CD4-positive, alpha-beta T cell treated with Interleukin-15 for 1 hour (primary cell): Measurements from ENCODE around the gene KIR2DL1.
A peak's percentile ranks its signal among the peaks of the same experiment; 100 is the strongest.
"Not testable (repeated sequence)": the region's sequence is repeated elsewhere in the genome, so short reads cannot be mapped to it uniquely, and the experiment has no call there.

Source experiments
- DNase-seq: peaks from one replicate; pipeline ENCODE4 v3.0.0-alpha.2; 2020

KIR2DL1 gene

DNA sequence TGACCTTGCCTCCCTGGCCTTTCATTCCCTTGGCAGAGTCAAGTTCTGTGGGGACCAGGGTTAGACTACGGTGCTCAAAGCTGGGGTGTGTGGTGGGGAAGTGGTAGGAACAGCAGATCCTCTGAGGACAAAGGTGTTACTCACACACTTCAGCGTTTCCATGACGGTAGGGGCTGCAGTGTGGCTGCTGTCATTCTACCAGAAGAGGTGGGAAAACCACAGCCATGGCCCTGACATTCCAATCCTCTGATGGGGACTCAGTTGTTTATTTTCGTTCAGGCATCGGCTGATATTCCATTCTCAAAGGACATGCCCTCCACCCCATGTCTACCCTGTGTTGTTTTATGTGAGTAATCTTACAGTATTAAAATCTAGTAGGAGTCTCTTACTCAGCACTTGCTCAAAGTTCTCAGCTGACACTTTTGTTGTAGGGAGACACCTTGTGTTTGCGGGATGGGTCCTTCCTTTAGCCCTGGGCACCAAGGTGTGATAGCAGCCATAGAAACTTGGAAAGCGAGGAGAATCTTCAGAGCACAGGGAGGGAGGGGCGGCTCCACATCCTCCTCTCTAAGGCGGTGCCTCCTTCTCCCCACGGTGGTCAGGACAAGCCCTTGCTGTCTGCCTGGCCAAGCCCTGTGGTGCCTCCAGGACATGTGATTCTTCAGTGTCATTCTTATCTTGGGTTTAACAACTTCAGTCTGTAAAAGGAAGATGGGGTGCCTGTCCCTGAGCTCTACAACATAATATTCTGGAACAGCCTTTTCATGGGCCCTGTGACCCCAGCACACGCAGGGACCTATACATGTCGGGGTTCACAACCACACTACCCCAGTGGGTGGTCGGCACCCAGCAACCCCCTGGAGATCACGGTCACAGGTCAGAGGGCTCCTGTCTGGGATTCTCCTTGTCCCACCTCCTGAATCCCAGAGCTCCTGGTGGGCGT, 1.7 kb downstream of the KIR2DL1 start:
- not testable (repeated sequence) for DNase-seq

DNA sequence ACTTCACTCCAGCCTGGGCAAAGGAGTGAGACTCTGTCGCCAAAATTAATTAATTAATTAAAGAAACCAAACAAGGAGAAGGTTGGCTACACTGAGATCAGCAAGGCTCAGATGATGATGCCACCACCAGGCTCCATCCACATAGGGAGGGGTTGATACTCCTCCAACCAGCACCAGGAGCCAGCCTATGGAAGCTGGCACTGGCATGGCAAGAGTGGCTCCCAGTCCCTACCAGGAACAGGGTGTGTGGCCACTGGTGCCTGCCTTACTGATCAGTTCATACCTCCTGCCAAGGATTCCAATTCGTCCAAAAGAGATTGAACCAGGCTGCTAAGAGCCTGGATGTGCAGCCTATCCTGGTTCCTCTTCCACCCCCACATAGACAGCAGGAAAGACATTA, 3.1 kb downstream of the KIR2DL1 start:
- DNase-seq = not testable (repeated sequence)

DNA sequence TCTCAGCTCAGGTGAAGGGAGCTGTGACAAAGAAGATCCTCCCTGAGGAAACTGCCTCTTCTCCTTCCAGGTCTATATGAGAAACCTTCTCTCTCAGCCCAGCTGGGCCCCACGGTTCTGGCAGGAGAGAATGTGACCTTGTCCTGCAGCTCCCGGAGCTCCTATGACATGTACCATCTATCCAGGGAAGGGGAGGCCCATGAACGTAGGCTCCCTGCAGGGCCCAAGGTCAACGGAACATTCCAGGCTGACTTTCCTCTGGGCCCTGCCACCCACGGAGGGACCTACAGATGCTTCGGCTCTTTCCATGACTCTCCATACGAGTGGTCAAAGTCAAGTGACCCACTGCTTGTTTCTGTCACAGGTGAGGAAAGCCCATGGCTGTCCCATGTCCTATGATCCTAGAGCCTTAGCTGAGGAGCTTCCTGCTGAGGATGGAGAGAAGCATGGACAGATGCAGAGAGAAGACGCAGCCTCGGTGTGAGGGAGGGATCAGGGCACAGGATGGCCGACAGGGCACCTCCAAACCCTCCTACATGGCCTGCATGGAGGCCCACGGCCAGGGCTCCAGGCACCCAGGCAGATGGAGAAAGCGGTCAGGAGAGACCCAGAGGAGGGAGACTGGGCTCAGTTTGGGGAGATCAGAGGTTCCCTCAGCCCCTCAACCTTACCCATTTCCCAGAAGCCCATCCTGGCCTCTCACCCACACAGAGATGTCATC, 5.7 kb downstream of the KIR2DL1 start:
- DNase-seq = not testable (repeated sequence)

DNA sequence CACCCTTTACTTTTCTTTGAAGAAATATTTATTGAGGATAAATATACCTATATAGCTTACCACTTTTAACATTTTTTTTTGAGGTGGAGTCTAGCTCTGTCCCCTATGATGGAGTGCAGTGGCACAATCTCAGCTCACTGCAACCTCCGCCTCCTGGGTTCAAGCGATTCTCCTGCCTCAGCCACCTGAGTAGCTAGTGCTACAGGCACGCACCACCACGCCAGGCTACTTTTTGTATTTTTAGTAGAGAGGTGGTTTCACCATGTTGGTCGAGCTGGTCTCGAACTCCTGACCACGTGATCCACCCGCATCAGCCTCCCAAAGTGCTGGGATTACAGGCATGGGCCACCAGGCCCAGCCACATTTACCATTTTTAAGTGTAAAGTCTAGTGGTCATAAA, 6.2 kb downstream of the KIR2DL1 start:
- not testable (repeated sequence) for DNase-seq

DNA sequence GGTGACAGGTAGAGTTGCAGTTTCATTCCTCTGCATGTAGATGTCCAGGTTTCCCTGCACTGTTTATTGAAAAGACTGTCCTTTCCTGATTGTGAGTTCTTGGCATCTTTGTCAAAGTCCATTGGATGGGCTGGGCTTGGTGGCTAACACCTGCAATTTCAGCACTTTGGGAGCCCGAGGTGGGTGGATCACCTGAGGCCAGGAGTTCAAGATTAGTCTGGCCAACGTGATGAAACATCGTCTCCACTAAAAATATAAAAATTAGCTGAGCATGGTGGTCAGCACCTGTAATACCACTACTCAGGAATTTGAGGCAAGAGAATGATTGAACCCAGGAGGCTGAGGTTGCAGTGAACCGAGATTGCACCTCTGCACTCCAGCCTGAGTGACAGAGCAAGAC, 8.3 kb downstream of the KIR2DL1 start:
- not testable (repeated sequence) for DNase-seq

DNA sequence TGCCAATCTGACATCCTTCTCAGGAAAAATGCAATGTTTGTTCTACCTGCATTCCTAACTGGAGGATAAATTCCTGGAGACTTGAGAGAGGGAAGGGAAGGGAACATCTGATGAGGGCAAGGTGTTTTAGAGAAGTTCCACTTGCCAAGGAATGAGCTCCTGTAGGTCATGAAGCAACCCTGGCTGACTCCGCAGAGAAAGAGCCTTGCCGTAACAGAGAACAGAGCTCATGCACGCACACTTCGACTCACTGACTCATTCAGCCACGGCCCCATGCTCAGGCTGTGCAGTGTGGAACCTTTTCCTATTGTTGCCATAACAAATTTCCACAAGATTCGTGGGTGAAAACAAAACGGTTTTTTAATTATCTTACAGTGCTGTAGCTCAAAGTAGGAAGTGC, 9.3 kb downstream of the KIR2DL1 start:
- DNase-seq = peak; percentile 66

DNA sequence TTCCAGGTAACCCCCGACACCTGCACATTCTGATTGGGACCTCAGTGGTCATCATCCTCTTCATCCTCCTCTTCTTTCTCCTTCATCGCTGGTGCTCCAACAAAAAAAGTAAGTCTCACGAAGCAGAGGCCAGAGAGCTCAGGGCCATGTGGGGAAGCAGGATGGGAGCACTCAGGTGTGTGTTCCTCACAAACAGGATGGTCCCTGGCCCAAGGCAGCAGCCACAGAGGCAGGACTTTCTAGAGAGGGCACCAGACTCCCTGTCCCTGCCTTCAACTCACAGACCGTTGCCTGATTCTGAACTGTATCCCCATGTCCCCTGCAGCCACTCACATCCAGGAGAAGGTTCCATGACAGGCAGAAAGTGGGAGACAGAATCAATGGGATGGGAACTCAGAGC, 13.3 kb downstream of the KIR2DL1 start:
- not testable (repeated sequence) for DNase-seq

DNA sequence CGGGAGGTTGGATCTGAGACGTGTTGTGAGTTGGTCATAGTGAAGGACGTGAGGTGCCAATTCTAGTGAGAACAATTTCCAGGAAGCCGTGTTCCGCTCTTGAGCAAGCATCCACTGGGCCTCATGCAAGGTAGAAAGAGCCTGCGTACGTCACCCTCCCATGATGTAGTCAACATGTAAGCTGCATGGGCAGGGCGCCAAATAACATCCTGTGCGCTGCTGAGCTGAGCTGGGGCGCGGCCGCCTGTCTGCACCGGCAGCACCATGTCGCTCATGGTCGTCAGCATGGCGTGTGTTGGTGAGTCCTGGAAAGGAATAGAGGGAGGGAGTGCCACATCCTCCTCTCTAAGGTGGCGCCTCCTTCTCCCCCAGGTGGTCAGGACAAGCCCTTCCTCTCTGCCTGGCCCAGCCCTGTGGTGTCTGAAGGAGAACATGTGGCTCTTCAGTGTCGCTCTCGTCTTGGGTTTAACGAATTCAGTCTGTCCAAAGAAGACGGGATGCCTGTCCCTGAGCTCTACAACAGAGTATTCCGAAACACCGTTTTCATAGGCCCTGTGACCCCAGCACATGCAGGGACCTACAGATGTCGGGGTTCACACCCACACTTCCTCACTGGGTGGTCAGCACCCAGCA, 16.6 kb downstream of the KIR2DL1 start:
- DNase-seq = not testable (repeated sequence)

DNA sequence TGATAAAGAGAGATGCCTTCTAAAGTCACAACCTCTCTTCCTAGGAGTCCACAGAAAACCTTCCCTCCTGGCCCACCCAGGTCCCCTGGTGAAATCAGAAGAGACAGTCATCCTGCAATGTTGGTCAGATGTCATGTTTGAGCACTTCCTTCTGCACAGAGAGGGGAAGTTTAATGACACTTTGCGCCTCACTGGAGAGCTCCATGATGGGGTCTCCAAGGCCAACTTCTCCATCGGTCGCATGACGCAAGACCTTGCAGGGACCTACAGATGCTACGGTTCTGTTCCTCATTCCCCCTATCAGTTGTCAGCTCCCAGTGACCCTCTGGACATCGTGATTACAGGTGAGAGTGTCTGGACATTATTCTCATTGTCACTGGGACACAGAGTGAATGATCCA, 18.6 kb downstream of the KIR2DL1 start:
- DNase-seq = peak; percentile 73

DNA sequence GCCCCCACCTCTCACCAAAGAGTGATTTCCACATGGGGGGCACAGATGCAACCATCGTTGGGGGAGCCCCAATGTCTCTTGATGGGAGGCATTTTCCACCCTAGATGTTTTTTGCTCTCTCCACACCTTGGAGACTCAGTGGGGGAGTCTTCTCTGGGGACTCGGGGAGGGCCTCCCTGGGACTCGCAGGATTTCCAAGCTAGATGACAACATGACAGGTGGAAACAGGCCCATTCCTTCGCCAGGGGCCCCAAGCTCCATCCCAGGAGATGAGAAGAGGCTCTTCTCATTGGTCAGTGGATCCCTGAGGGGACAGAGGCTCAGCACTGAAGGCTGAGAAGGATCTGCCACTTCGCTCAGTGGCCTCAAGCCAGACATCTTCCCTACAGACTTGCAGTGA, 21.1 kb downstream of the KIR2DL1 start:
- no peak for DNase-seq

DNA sequence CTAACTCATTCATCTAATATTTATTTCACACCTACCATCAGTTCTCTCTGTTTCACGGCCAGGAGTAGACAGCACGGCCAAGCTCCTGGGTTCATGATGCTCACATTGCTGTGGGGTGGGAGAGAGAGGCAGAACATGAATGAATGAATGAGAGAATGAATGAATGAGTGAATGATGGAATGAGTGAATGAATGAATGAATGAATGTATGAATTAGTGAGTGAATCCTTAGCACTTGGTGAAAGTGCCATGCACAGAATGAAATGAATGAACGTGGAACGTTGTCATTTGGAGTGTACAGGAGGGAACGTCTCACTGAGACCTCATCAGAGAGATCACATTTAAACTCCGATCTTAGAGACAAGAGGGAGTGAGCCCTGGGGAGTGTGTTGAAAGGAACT, 21.9 kb downstream of the KIR2DL1 start:
- no peak for DNase-seq

DNA sequence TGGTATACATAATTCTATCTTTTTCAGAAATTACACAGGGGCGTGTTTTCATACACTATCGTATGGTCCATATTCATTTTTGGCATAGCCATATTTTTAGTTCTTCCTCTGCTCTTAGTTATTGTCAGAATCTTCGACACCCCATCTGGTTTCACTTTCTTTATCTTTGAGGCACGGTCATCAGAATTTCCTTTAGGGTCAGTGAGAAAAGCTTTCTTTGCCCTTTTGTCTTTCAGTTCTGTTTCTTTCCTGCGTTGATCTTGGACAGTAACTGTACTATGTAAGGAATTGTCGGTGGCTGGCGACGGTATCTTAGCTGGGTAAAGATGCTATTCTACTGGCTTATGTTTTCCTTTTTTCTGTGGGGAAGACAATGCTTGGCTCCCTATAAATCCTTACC, 23.2 kb downstream of the KIR2DL1 start:
- DNase-seq = no peak

DNA sequence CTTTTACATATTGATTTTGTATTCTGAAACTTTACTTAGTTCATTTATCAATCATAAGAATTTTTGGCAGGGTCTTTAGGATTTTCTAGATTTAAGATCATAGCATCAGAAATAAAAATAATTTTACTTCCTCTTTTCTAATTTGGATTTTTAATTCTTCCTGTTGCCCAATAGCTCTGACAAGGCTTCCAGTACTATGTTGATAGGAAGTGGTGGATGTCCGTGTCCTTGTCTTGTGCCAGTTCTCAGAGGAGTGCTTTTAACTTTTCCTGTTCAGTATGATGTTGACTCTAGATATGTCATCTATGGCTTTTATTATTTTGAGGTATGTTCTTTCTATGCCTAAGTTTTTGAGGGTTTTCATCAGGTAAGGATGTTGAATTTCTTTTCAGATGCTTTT, 26.2 kb downstream of the KIR2DL1 start:
- DNase-seq = no peak

DNA sequence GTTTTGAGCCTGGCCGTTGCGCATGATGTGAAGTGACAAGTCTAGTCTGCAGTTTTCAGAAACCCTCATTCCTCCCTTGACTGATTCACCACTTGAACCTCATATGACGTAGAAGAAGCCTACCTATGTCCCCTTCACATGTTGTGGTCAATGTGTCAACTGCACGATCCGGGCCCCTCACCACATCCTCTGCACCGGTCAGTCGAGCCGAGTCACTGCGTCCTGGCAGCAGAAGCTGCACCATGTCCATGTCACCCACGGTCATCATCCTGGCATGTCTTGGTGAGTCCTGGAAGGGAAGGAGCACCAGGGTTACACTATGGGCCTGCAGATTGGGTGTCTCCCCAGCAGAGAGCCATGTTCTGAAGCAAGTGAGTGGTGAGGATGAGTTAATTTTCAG, 33.8 kb downstream of the KIR2DL1 start, which contains the start of gene KIR2DL4:
Gene KIR2DL4 (plus strand): TSS at position 201 of the 400 bp plus-strand sequence. CDS start 42 bp downstream, at position 243.
- DNase-seq = peak; percentile 41

DNA sequence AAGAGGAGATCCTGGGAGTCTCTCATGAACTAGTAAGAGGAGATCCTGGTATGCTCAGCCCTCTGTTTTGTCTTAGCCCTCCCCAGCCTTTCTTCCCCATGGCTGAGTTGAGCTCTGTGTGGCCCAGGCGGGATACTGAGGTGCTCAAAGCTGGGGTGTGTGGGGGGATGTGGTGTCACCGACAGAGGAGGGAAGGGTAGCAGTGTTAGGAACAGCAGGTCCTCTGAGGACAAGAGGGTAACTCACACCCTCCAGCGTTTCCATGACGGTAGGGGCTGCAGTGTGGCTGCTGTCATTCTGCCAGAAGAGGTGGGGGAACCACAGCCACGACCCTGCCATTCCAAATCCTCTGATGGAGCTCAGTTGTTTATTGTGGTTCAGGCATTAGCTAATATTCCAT, 34.5 kb downstream of the KIR2DL1 start:
- DNase-seq = no peak

DNA sequence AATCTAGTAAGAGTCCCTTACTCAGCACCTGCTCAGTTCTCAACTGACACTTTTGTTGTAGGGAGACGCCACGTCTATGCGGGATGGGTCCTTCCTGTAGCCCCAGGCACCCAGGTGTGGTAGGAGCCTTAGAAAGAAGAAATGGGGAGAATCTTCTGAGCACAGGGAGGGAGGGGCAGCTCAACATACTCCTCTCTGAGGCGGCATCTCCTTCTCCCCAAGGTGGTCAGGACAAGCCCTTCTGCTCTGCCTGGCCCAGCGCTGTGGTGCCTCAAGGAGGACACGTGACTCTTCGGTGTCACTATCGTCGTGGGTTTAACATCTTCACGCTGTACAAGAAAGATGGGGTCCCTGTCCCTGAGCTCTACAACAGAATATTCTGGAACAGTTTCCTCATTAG, 35.0 kb downstream of the KIR2DL1 start:
- DNase-seq = no peak

DNA sequence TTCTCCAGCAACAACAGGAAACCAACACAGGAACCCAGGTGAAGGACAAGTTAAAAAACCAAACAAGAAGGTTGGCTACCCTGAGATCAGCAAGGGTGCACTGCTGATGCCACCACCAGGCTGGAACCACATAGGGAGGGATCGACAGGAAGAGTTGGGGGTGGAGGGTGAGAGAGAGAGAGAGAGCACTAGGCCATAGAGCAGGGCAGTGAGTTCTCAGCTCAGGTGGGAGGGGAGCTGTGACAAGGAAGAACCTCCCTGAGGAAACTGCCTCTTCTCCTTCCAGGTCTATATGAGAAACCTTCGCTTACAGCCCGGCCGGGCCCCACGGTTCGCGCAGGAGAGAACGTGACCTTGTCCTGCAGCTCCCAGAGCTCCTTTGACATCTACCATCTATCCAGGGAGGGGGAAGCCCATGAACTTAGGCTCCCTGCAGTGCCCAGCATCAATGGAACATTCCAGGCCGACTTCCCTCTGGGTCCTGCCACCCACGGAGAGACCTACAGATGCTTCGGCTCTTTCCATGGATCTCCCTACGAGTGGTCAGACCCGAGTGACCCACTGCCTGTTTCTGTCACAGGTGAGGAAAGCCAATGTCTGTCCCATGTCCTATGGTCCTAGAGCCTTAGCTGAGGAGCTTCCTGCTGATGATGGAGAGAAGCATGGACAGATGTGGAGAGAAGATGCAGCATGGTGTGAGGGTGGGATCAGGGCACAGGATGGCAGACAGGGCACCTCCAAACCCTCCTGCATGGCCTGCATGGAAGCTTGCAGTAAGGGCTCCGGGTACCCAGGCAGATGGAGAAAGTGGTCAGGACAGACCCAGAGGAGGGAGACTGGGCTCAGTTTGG, 36.3 kb downstream of the KIR2DL1 start:
- no peak for DNase-seq

DNA sequence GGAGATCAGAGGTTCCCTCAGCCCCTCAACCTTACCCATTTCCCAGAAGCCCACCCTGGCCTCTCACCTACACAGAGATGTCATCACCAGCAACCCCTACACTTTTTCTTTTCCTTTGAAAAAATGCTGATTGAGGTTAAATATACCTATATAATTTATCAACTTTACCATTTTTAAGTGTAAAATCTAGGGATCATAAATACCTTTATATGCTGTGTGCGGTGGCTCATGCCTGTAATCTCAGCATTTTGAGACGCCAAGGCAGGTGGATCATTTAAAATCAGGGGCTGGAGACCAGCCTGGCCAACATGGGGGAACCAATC, 36.9 kb downstream of the KIR2DL1 start:
- no peak for DNase-seq

DNA sequence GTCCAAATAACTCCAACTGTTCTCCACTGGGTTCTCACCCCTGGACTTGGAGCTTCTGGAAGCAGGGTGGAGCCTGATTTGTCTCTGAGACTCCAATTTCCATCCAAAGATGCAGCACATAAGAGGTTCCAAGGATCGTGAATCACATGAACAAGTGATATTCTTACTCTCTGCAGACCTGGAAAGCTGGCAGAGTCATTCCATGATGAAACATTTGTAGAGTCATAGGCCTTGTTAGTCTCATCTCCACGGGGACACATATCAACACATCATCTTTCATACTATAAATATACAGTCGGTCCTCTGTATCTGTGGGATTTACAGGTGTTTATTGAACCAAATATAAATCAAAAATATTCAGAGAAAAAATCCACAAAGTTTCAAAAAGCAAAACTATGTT, 45.0 kb downstream of the KIR2DL1 start:
- not testable (repeated sequence) for DNase-seq

DNA sequence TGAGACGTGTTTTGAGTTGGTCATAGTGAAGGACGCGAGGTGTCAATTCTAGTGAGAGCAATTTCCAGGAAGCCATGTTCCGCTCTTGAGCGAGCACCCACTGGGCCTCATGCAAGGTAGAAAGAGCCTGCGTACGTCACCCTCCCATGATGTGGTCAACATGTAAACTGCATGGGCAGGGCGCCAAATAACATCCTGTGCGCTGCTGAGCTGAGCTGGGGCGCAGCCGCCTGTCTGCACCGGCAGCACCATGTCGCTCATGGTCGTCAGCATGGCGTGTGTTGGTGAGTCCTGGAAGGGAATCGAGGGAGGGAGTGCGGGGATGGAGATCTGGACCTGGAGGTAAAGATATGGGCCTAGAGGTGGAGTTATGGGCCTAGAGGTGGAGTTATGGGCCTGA, 46.7 kb downstream of the KIR2DL1 start, which contains the start of gene KIR3DL1:
Gene KIR3DL1 (plus strand): TSS at position 218 of the 400 bp plus-strand sequence.
- not testable (repeated sequence) for DNase-seq

DNA sequence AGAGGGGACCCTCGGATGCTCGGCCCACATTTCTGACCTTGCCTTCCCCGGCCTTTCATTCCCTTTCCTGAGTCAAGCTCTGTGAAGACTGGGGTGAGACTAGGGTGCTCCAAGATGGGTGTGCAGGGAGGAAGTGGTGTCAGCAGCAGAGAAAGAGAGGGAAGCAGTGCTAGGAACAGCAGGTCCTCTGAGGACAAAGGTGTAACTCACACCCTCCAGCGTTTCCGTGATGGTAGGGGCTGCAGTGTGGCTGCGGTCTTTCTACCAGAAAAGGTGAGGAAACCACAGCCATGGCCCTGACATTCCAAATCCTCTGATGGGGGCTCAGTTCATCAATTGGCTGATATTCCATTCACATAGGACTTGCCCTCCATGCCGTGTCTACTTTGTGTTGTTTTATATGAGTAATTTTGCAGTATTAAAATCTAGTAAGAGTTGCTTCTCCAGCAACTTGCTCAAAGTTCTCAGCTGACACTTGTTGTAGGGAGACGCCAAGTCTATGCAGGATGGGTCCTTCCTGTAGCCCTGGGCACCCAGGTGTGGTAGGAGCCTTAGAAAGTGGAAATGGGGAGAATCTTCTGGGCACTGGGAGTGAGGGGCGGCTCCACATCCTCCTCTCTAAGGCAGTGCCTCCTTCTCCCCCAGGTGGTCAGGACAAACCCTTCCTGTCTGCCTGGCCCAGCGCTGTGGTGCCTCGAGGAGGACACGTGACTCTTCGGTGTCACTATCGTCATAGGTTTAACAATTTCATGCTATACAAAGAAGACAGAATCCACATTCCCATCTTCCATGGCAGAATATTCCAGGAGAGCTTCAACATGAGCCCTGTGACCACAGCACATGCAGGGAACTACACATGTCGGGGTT, 48.3 kb downstream of the KIR2DL1 start:
- DNase-seq = no peak
